Measurements from ENCODE around the gene CDKAL1.
A peak's percentile ranks its signal among the peaks of the same experiment; 100 is the strongest.
"Not testable (repeated sequence)": the region's sequence is repeated elsewhere in the genome, so short reads cannot be mapped to it uniquely, and the experiment has no call there.

CDKAL1 gene

GRCh38 chr6:21230536-21230935, 696.3 kb downstream of the CDKAL1 start:
- DNase-seq = no peak

GRCh38 chr6:21235162-21235561, 700.9 kb downstream of the CDKAL1 start:
- DNase-seq = no peak

GRCh38 chr6:21238208-21238607, 704.0 kb downstream of the CDKAL1 start:
- no peak for DNase-seq

- no peak for DNase-seq
Measured at GRCh38 chr6:21240709-21241108, 706.5 kb downstream of the CDKAL1 start.

GRCh38 chr6:21241231-21242130, 707.2 kb downstream of the CDKAL1 start:
- DNase-seq = no peak

GRCh38 chr6:21244897-21245470, 710.7 kb downstream of the CDKAL1 start:
- no peak for DNase-seq

- DNase-seq = no peak
Measured at GRCh38 chr6:21245488-21245887, 711.2 kb downstream of the CDKAL1 start.

- no peak for DNase-seq
Measured at GRCh38 chr6:21246075-21246474, 711.8 kb downstream of the CDKAL1 start.

- not testable (repeated sequence) for DNase-seq
Measured at GRCh38 chr6:21254460-21254859, 720.2 kb downstream of the CDKAL1 start.

- DNase-seq = no peak
Measured at GRCh38 chr6:21256197-21256596, 721.9 kb downstream of the CDKAL1 start.

- DNase-seq = no peak
Measured at GRCh38 chr6:21257125-21257524, 722.9 kb downstream of the CDKAL1 start.

GRCh38 chr6:21258665-21259064, 724.4 kb downstream of the CDKAL1 start:
- no peak for DNase-seq

- DNase-seq = no peak
Measured at GRCh38 chr6:21259660-21260059, 725.4 kb downstream of the CDKAL1 start.

- DNase-seq = no peak
Measured at GRCh38 chr6:21262504-21262903, 728.2 kb downstream of the CDKAL1 start.

GRCh38 chr6:21263531-21264287, 729.5 kb downstream of the CDKAL1 start:
- DNase-seq = peak in 1 of 58 donors; percentile 29

- DNase-seq = peak in 1 of 58 donors; percentile 6
Measured at GRCh38 chr6:21264288-21265033, 730.2 kb downstream of the CDKAL1 start.

GRCh38 chr6:21265034-21265729, 730.9 kb downstream of the CDKAL1 start:
- no peak for DNase-seq

GRCh38 chr6:21265730-21266044, 731.4 kb downstream of the CDKAL1 start:
- DNase-seq = no peak

- peak in 5 of 58 donors; percentile 3 to 24 (median 8) for DNase-seq
Measured at GRCh38 chr6:21270636-21271201, 736.5 kb downstream of the CDKAL1 start.

- no peak for DNase-seq
Measured at GRCh38 chr6:21271428-21272155, 737.3 kb downstream of the CDKAL1 start.

Measured in anterior cingulate cortex (tissue), 58 donors.